GM19023 (cell line): ENCODE results near the gene MAML2.
A peak's percentile ranks its signal among the peaks of the same experiment; 100 is the strongest.

Experiments
- ATAC-seq: cut with Tn5 transposase; IDR thresholded peaks from one replicate; pipeline ENCODE4 v1.9.1; 2021; ENCODE audit warnings: mild to moderate bottlenecking, moderate library complexity; ENCODE audit not compliant: unreplicated experiment

The MAML2 gene

DNA sequence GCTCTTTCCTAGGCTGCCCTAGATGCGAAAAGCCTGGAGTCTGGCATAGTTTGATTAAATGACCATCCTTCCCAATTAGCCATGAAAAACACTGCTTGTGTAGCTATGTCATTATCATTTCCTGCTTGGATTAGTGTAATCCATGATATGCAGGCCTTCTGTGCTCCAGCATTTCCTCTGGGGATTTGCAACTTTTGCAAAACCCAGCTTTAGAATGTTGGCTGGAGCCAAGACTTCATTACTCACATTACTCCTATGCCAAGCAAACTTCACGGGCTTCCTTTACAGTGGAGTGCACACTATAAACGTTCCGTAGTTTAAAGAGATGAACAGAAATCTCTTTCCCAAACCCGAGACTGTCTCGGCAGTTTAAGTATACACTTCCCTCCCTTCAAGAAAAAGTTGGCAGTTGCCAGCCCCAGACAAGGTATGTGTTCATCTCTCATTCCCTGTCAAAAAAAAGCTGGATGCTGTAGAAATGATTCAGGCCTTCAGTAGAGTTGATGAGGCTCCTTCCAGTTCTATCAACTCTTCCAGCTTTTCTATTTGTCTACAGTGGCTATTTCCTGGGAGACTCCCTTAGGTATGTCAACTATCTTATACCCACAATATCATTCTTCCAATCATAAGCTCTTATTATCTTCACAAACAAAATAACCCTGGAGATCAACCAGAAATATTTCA lies 180.0 kb downstream of the MAML2 start:
- ATAC-seq: no peak

DNA sequence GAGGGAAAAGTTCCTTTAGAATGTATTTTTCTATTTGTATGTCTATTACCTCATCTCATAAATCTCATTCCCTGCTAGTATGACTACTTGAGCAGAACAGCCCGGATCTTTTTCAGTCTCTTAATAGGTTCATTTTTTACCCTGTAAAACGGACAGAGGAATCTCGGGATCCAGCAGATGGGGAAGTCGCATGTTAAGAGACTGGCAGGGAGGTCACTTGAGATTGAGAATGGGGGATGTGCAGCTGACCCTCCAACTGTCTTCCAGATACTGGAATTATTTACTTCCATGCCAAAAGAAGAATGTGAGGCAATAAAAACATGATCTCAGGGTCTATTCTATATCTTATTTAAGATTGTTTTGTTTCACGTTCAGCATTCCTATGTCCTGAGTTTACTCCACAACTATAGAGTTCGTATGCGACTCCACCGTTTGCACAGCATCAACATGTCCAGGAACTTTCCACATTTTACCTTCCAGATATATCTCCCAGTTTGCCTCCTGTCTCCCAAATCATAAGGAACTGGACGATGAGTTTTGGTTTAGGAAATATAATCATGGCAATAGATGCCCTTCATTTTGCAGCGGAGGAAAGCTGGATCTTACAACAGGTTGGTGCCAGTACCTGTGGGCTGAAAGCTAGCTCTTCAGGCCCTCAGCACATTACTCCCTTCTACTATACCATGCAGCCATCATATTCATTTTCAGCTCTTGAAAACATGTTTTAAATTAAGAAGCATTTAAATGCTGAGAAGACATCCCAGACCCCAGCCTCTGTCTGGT lies 181.5 kb downstream of the MAML2 start:
- ATAC-seq: no peak

DNA sequence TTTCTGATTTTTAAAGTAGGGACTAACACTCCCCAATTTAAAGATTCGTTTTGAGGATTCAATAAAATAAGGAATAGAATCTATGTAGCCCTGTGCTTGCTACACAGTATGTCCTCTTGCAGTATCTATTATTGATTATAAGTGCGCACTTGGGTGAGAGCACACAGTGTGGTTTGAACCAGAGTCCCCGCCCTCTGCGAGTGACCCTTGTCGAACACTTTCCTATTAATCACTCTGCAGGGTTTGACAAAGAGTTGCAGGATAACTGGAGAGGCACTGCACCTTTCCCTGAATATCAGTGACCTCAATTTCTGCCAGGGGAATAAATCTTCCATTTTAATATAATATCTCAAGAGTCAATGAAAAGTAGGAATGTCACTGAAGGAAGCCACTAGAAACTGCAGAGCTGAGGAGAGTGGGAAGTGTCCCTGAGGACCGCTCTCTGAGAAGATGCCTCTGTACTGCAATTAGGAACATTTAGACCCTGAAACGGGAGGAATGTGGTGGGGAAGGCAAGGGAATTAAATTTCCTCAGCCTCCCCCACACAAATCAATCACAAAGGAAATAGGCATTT lies 182.2 kb downstream of the MAML2 start:
- ATAC-seq: no peak

DNA sequence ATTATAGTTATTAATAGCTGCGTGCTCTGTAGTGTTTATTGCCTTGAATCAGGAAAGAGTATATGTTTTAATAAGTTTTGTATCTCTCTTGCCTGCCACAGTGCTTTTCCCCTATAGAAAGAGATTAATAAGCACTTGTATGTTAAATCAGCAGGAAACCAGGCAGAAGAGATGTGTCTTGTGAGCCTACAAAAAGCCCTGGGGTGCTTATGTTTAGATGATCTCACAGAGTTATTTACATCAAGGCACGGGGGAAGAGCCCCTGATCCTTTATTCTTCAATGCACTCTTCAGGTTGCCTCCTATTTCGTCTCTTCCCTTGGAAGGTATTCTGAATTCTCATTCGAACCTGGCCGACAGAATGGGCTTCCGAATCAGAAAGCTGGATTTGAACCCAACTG lies 183.0 kb downstream of the MAML2 start:
- no peak for ATAC-seq

DNA sequence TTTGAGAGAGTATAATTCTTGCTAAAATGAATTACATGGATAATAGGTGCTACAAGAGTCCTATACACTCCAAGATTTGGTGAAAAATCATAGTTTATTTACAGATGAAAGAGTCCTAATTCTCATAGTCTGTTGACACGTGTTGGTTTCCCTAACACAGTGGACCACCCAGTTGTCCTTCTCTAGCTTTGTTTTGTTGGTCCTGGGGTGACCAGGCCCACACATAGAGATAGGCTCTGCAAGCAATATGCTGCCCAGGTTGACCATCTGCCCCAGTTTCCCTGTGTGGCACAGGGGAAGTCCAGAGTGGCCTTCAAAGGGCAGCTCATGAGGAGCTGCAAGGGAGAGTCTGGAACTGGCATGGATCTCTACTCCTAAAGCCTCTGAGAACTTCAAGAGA lies 184.9 kb downstream of the MAML2 start:
- no peak for ATAC-seq

DNA sequence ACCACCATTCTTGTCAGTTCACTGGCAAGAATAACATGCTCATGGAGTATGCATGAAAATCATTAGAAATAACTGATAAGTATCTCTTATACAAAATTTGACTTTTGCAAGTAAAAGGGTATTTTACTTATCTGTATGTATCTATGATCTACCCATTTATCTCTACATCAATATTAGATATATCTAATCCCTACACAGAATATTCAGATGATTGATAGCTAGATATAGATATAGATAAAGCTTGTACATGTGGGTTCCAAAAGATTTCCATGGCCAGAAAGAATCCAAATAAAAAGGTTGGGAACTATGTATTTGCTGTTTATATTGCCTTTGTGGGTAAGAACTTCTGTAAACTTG lies 185.5 kb downstream of the MAML2 start:
- no peak for ATAC-seq

DNA sequence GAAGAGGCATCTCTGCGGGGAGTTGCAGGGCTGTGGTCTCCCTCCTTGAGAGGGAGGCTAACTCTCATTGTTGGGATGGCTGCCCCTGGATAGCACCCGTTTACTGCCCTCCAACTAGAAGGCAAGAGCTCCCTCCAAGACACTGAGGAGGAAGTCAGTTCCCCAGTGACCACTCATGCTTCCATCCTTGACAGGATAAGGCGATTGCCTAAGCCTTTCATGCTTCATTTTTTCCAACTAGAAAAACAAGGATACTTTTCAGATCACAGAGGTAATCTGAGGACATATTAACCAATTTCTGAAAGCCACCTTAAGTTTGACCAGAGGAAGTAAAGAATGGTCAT lies 186.6 kb downstream of the MAML2 start:
- ATAC-seq: no peak

DNA sequence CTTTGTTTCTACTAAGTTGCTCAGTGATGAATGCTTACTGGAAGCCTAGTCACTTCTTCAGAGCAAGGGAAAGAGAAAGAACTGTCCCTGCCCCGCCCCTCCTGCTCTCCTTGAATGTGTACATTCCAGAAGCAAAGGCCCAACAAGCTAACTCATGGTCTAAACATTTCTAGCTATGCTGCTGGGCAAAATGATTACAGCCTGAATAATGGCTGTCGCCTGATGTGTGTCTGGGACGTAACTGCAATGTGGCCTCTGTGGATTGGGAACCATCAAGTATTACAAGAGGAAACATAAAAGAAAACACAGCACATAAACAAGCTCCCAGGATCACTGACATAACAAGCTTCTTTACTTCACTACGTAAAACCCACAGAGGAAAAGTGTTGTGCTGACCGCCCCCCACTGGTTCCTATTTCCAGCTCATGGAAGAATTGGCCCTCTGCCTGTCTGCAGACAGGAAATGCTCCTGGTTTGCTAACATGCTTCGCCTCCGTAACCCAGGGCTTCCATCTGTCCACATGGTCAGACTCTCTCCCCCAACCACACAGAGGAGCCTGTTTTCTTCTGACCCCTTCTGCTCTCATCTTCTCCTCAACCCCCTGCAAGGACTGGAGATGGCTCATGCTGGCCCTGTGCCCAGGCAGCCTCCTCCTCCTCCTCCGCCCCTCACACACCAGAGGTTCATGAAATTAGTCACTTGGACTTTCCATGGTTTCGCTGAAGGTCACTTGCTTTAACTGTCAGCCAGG lies 187.2 kb downstream of the MAML2 start:
- peak; percentile 73 for ATAC-seq

DNA sequence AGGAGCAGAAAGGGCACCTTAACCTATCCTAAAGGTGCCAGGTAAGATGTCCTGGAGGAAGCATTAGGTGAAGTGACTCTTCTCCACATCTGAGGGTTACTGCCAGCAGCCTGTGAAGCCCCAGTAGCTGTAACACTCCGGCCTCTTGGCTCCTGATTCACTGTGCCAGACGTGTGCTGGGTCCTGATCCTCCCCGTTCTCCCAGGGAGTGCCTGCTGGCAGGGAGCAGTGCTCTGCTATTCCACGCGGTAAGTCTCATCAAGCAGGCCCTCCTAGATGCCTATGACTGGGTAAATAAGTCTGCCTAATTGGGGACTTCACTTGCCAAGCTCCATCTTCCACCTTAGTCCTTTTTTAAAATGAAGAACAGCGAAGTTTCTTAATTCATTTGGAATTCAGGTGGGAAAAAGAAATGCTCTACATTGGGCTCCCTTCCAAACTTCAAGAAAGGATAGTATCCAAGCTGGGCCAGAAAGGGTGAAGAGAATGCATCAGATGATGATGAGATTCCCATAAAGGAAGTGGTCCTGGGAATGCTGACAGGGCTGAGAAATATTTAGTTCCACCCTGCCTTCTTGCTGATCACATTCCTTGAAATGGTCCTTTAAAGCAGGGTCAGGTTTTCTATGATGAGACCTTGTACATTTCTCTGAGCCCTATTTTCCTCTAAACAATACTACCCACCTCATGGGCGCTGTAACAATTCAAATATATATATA lies 188.0 kb downstream of the MAML2 start:
- no peak for ATAC-seq

DNA sequence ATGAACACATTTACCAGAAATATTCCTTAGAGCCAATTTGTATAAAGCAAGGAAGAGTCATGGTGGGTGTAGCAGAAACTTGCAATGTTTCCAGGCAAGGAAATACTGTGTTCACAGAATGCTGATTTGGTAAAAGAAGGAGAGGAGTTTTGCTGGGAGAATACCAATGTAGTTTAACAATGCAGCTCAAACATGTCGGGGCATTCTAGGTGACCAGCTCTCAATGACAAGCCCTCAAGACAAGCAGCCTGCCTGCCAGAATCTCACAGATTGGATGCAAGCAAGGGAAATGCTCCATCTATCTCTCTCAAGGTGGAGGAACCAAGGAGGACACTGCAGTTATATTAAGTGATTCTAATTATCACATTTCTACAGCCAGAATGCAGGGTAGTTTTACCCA lies 190.4 kb downstream of the MAML2 start:
- no peak for ATAC-seq

DNA sequence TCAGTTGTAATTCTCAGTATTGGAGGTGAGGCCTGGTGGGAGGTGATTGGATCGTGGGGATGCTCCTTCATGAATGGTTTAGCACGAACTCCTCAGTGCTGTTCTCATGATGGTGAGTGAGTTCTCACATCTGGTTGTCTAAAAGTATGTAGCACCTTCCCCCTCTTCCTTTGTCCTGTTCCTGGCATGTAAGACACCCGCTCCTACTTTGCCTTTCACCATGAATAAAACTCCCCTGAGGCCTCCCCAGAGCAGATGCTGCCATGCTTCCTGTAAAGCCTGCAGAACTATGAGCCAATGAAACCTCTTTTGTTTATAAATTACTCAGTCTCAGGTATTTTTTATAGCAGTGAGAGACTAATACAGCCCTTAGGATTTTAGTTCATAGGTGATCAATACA lies 191.5 kb downstream of the MAML2 start:
- ATAC-seq: no peak

DNA sequence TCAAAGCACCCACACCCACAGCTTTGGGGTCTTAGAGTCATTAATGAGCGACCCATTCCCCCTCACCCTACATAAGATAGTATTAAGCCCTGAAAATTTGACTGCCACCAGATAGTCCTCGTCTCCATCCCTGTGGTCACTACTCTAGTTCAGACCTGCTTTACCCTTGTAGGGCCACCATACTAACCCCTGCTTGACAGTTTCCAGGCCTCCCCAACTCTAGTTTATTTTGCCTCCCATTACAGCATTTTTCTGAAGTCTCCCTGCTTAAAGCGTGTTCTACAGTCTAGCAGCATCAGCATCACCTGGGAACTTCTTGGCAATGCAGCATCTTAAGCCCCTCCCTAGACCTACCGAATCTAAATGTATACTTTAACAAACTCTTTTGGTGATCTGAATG lies 192.4 kb downstream of the MAML2 start:
- ATAC-seq: no peak

DNA sequence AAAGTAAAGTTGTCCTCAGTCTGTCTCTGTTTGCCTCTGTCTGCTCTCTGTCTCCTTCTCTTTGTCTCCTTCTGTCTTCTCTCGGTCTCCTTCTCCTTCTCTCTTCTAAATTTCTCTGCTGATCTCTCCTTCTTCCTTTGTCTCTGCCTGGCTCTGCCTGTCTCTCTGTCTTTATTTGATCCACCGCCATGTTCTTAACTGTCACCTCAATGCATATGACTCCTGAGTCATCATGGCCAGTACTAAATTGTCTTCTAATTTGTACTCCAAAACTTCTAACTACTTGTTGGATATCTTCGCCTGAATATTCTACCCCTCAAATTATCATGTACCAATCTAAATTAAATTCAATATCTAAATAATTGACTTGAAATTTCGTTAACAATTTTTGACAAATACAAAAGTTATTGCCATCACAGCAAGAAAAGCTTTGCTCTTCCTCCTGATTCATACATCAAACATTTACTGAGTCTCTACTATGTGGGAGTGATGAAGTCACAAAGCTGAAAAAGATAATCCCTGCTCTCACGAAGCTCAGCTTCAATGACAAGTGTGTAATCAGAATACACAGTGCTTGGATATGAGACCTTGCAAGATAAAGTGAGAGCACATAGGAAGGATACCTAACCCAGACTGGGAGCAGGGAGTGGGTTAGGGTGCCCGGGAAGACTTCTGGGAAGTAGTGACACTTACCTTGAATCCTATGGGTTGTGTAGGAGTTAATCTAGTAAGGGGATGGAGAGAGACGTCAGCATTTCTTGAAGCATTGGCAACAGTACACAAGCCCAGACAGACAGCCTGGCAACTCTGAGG lies 193.0 kb downstream of the MAML2 start:
- no peak for ATAC-seq

DNA sequence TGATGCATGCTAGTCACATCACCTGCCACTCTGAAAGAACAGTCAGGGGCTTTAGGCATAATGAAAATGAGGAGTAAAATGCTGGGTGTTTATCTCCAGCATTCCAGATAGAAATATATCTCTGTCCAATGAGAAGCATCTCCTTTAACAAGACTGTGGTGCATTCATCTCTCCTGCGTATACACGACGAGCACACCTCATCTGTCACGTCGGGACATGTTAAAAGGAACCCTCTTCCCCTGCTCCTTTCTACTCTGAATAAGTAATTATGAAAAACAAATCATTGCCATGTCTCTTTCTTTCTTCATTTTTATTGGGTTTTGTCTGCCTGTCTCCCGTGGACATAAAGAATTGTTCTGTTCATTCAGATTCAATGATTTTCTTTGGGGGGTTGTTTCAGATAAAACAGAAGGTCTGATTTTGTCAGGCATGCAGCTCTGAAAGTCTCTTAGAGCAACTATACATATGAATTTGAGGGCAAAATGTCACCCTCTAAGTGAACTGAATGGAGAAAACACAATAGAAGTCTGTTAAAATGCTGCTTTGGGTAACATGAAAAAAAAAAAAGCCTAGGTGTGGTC lies 195.0 kb downstream of the MAML2 start:
- no peak for ATAC-seq

DNA sequence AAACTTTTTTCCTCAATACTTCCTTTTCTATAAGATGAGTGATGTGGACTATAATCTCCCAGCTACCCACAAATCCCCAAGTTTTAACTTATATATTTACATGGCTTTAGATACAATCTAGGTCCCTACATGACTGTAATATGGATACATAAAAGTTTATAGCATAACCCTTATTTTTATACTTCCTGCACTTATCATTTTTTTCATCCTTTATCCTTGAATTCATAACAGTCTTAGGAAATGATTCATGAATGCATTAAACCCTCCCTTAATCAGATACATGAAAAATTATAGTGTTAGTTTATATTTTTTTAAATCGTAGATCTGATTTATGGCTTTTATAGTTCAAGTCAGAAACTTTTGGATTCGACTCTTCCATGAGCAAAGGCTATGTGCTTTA lies 195.8 kb downstream of the MAML2 start:
- no peak for ATAC-seq

DNA sequence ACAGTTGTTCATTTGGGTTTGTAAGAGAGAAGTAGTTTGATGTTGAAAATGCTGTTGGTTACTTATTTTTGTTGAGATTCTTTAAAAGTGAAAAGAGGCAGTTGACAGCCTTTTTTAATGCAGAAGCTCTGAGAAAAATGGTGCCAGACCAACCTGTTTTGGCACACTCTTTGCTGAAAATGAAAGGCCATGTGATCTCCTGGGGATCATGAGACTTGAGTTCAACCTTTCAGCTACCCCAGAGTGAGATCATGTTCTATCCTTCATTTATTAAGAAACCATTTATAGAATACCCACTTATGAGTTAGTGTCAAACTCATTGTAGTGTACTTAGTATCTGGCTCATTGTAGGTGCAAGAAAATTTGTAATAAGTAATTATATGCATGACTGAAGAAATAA lies 196.2 kb downstream of the MAML2 start:
- no peak for ATAC-seq

DNA sequence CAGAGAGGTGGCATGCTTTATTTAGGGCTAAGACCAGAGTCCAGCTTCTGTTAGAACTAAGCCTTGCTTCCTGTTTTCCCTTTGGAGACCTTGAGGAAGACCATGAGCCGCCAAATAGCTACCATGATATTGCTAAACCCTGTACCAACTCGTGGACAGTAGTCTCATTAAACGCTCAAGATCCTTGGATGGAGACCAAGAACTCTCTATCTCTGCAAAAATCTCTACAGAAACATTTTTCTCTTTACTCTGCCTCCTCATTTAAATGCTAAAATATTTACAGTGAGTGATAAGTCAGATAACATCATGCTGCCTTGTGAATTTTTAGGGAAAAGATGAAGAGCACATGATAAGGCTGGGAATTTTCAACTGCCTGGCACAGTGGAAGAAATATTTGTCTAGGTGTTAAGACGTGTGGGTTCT lies 197.8 kb downstream of the MAML2 start:
- ATAC-seq: no peak

DNA sequence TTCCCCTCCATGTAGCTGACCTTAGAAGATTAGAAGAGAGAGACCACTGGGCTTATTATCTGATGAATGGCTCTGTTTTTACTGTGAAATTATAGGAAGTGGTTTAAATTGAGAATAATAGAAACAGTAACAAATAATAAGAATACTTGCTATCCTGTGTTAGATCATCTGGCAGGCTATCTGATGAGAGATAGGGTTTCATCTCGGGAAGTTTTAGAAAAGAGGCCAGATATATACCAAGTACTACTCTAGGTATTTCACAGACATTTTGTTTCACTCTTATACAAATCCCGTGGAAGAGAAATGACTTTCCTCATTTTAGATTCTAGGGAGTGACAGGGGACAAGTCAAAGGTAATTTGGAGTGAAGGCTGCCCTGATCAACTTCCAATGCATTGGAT lies 198.4 kb downstream of the MAML2 start:
- no peak for ATAC-seq

DNA sequence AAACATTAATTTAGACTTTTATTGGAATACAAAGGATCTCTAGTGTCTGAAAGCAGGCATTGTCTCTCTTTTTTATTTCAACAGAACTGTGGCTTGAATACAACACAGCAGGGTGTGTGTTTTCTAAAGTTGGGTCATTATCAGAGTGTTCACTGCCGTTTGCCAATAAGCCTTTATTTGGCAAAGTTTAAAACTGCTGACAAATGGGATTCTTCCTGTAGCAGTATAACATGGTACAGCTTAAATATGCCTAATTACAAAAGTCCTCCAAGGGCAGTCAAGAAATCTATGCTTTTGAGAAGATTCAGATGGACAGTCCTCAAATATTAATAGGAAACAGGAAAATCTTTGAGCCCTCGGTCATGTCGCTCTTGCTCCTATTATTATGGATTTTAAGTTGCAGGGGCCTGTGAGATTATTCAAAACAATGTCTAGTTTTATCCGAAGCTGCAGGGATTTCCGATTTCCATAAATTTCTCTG lies 199.9 kb downstream of the MAML2 start:
- no peak for ATAC-seq

DNA sequence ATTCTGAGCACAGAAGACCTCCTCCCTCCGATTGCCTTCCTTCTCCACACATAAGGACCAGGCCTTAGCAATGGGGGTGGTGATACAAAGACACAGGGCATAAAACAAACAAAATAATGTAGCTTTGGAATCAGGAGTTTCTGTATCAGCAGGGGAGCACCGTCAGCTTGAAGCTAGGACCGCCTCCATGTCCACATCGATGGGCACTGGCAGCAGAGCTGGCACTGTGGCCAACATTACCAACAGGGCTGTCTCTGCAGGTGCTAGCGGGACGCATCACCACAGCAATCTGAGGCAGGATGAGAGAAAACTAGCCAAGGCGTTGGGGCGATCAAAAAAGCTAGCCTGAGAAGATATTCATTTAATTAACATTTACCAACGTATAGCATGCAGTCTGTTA lies 201.4 kb downstream of the MAML2 start:
- no peak for ATAC-seq
